ENCODE measurements around the gene USP3. TPM values are rescaled to one million over a fixed set of nuclear protein-coding genes. Genes with fewer than 3 reads are reported as not detected.

Gene USP3
- total RNA-seq, 1 donor from 2014 or later = 17.2 TPM

- intact Hi-C loops (cut with micrococcal nuclease) = no loop called here
- DNase-seq = no peak
- no peak overlapping the region for H3K4me3 ChIP-seq
- peaks cover 13% of the 10 kb centered on the region for H3K4me1 ChIP-seq
- no peaks in the 10 kb centered on the region for H3K9me3 ChIP-seq (replicated peaks)
- peaks cover 3% of the 10 kb centered on the region for H3K27me3 ChIP-seq (ENCODE audit: low read depth)
- no peak overlapping the region for H3K27ac ChIP-seq (replicated peaks)
- TF ChIP-seq CTCF (IDR thresholded peaks at IDR 0.05; ENCODE audit: borderline replicate concordance) = no peak
- no peaks in the 10 kb centered on the region for H3K36me3 ChIP-seq
Observed at GRCh38 chr15:63465104-63465503, 39.3 kb upstream of the USP3 start.

GRCh38 chr15:63466378-63467192 lies 37.8 kb upstream of the USP3 start:
- H3K4me3 ChIP-seq = no peak overlapping the region
- H3K9me3 ChIP-seq (replicated peaks) = no peaks in the 10 kb centered on the region
- intact Hi-C loops (cut with micrococcal nuclease) = no loop called here
- peak; percentile 71 for TF ChIP-seq CTCF (IDR thresholded peaks at IDR 0.05; ENCODE audit: borderline replicate concordance)
- no peaks in the 10 kb centered on the region for H3K27me3 ChIP-seq (ENCODE audit: low read depth)
- H3K36me3 ChIP-seq = no peaks in the 10 kb centered on the region
- peaks cover 13% of the 10 kb centered on the region for H3K4me1 ChIP-seq
- DNase-seq = no peak
- H3K27ac ChIP-seq (replicated peaks) = no peak overlapping the region

- TF ChIP-seq CTCF (IDR thresholded peaks at IDR 0.05; ENCODE audit: borderline replicate concordance) = no peak
- Histone ChIP-seq H3K27me3 (ENCODE audit: low read depth) (no peaks in the 10 kb centered on the region), H3K9me3 (replicated peaks) (no peaks in the 10 kb centered on the region), H3K4me1 (peaks cover 15% of the 10 kb centered on the region), H3K36me3 (no peaks in the 10 kb centered on the region), H3K4me3 (no peak overlapping the region), H3K27ac (replicated peaks) (no peak overlapping the region)
- intact Hi-C loops (cut with micrococcal nuclease) = no loop called here
- no peak for DNase-seq
Observed at GRCh38 chr15:63469190-63469589, 35.2 kb upstream of the USP3 start.

GRCh38 chr15:63469984-63470383 lies 34.4 kb upstream of the USP3 start:
- Histone ChIP-seq H3K4me3 (no peak overlapping the region), H3K27me3 (ENCODE audit: low read depth) (no peaks in the 10 kb centered on the region), H3K4me1 (peaks cover 13% of the 10 kb centered on the region), H3K27ac (replicated peaks) (no peak overlapping the region), H3K9me3 (replicated peaks) (no peaks in the 10 kb centered on the region), H3K36me3 (no peaks in the 10 kb centered on the region)
- DNase-seq = no peak
- intact Hi-C loops (cut with micrococcal nuclease) = no loop called here
- no peak for TF ChIP-seq CTCF (IDR thresholded peaks at IDR 0.05; ENCODE audit: borderline replicate concordance)

- intact Hi-C loops (cut with micrococcal nuclease) = no loop called here
- DNase-seq = no peak
- Histone ChIP-seq H3K4me1 (peaks cover 5% of the 10 kb centered on the region), H3K36me3 (no peaks in the 10 kb centered on the region), H3K27ac (replicated peaks) (no peak overlapping the region), H3K9me3 (replicated peaks) (no peaks in the 10 kb centered on the region), H3K27me3 (ENCODE audit: low read depth) (no peaks in the 10 kb centered on the region), H3K4me3 (no peak overlapping the region)
- TF ChIP-seq CTCF (IDR thresholded peaks at IDR 0.05; ENCODE audit: borderline replicate concordance) = no peak
Observed at GRCh38 chr15:63473007-63473748, 31.2 kb upstream of the USP3 start.

Data from left ventricle myocardium inferior (tissue), 1 donor.